Astrocyte of the spinal cord (primary cell): Measurements from ENCODE around the gene SLC24A4.

Experiments
- DNase-seq: peaks from one replicate; pipeline ENCODE4 v3.0.0; 2011; ENCODE audit warnings: low read depth, low spot score
- H3K4me3 ChIP-seq: 2 replicates; pipeline ENCODE4 v1.5.1; 2011; ENCODE audit warnings: low read depth, mild to moderate bottlenecking, low read length, moderate library complexity
- CTCF ChIP-seq: IDR thresholded peaks from 2 replicates; pipeline ENCODE4 v1.5.1; 2012; ENCODE audit warnings: low read depth, mild to moderate bottlenecking, low read length, inconsistent platforms
- in situ Hi-C: cut with HindIII; loops from 2 replicates; pipeline ENCODE4 v1.10.0; 2017; ENCODE audit warnings: low sequenced_read_pairs

SLC24A4 gene

GRCh38 chr14:92384461-92385133 is 61.6 kb downstream of the SLC24A4 start:
- no peak for DNase-seq
- H3K4me3 ChIP-seq = no peak overlapping the region
- TF ChIP-seq CTCF = no peak
- in situ Hi-C loops = no loop called here

- no peak overlapping the region for H3K4me3 ChIP-seq
- no peak for DNase-seq
- TF ChIP-seq CTCF = no peak
- in situ Hi-C loops = no loop called here
Measured at GRCh38 chr14:92385561-92385960, 62.6 kb downstream of the SLC24A4 start.

GRCh38 chr14:92386165-92386564 is 63.2 kb downstream of the SLC24A4 start:
- in situ Hi-C loops = no loop called here
- H3K4me3 ChIP-seq = no peak overlapping the region
- no peak for TF ChIP-seq CTCF

GRCh38 chr14:92386637-92387036 is 63.7 kb downstream of the SLC24A4 start:
- in situ Hi-C loops = no loop called here
- H3K4me3 ChIP-seq = no peak overlapping the region
- TF ChIP-seq CTCF = no peak
- DNase-seq = no peak

More at GRCh38 chr14:92386165-92386564, 63.2 kb downstream of the SLC24A4 start:
- DNase-seq = no peak

GRCh38 chr14:92387578-92387977 is 64.6 kb downstream of the SLC24A4 start:
- no peak for TF ChIP-seq CTCF
- no peak overlapping the region for H3K4me3 ChIP-seq
- DNase-seq = no peak
- in situ Hi-C loops = no loop called here

- in situ Hi-C loops = no loop called here
- H3K4me3 ChIP-seq = no peak overlapping the region
- no peak for TF ChIP-seq CTCF
- DNase-seq = no peak
Measured at GRCh38 chr14:92389598-92390158, 66.7 kb downstream of the SLC24A4 start.
